ENCODE measurements around the gene ROS1.

DNA sequence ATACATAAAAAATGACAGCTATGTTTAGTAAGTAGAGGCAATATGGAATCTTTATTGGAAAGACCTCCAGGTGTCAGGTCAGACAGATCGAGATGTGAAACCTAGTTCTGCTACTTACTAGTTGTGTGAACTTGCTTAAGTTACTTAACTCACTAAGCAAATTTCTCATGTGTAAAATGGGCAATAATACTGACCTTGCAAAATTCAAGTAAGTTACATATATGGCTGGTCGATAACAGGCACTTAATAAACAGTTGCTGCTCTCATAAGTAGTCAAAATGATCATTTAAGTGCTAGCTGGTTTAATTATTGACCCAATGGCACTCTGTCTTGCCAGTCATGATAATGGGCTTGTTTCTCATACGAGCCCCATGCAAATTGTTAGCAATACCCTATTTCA, 114.4 kb downstream of the ROS1 start:
- TF ChIP-seq ARNTL (CRISPR knock-in tag; IDR thresholded peaks at IDR 0.05; ENCODE audit: borderline replicate concordance, low read depth) (no peak), OSR1 (CRISPR knock-in tag; IDR thresholded peaks at IDR 0.05) (no peak), CREB5 (CRISPR knock-in tag; IDR thresholded peaks at IDR 0.05; ENCODE audit: low read depth) (no peak), CSRNP3 (CRISPR knock-in tag; IDR thresholded peaks at IDR 0.05) (no peak), TOX (CRISPR knock-in tag; IDR thresholded peaks at IDR 0.05; ENCODE audit: borderline replicate concordance) (no peak), TSHZ2 (CRISPR knock-in tag; IDR thresholded peaks at IDR 0.05) (no peak)
